GM18909 (cell line): ENCODE measurements around the gene CDK5RAP2.

ENCODE experiments used
- ATAC-seq: cut with Tn5 transposase; IDR thresholded peaks from one replicate; pipeline ENCODE4 v1.9.1; 2021; ENCODE audit warnings: mild to moderate bottlenecking; ENCODE audit not compliant: unreplicated experiment, poor library complexity

The CDK5RAP2 gene

DNA sequence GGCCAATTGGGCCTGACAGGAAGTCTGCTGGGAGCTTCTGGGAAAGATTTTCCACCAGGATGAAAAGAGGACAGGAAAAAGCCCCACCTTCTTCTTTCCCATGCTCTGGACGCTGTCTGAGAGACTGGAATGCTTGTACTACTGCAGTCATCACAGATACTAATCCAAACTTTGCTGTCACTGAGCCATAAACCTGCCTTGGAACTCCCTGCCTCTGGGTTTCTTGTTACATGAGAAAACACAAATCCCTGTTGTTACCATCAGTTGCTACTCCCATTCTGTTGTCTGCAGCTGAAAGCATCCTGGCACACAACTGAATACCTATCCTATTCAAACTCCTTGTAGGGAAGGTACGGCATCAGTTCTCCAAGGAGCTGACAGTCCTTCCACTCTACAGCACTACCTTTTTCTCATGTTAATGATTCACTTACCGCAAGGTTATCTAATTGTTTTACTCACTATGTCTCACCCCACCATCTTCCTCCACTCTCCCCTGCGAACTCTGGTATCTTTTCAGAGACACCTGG, 167.5 kb downstream of the CDK5RAP2 start:
- ATAC-seq, result no peak

DNA sequence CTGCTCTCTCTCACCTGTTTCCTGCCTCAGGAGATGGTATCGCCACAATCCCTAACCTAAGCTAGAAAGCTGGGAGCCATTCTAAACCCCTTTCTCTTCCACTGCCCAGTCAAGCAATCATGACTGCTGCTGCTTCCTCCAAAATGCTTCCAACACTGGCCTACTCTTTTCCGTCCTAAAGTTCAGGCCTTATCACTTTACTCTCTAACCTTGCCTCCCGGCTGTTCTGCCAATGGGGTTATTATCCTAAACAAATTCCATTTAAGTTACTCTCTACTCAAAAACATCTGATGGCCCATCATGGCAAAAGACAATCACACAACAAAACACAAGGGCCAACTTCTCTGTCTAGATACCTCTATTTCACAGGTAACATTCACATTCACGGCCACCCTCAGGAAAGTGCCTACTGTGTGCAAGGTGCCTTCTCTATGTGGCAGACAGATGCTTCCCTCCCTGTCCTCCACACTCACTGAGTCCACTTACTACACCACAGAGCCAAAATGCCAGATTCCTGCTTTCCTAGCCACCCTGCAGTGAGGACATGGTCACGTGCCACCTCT, 168.0 kb downstream of the CDK5RAP2 start:
- no peak for ATAC-seq

DNA sequence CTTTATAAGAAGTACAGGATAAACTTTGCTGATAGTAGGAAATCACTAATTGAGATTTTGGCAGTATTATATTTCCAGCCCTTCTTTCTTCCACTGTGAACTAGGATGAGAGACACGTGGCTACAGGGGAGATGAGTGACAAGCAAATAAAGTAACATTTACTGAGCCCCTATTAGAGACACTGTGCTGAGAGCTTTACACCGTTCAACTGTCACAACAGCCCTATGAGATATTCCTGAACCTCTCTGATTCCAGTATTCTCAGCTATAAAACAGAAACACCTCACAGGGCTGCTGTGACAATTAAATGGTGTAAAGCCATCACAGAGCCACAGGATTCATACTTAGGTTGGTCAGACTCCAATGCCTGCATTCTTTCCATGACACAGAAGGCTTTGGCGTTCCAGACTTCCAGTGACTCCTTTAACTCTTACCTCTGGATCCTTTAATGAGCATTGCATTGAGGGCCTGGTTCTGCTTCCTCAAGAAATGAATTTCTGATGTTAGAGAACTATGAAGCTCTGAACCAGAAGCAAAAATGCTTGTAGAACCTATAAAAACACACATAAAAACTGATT, 169.0 kb downstream of the CDK5RAP2 start:
- ATAC-seq, result no peak

DNA sequence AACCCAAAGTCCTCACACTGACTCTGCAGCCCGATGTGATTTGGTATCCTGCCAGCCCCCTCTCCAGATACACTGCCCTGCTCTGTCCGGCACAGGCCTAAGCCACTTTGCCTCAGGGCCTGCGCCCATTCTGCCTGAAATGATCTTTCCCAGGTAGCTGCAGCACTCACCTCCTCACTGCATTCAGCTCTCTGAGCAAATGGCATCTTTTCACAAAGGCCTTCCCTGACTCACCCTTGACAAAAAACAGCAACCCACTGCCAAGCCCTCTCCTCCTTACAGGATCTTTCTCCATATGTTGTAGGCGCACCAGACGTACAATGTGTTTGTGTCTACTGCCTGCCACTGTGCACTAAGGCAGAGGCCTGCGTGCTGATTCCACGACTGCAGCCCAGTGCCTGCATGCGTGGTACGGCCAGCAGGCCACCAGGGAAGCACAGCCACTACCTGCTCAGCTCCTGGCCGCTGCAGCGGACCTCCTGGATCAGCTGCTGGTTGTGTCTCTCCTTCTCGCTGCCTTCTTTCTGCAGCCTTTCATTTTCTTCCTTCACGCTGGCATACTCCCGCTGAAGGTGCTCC, 171.2 kb downstream of the CDK5RAP2 start:
- ATAC-seq, result no peak

DNA sequence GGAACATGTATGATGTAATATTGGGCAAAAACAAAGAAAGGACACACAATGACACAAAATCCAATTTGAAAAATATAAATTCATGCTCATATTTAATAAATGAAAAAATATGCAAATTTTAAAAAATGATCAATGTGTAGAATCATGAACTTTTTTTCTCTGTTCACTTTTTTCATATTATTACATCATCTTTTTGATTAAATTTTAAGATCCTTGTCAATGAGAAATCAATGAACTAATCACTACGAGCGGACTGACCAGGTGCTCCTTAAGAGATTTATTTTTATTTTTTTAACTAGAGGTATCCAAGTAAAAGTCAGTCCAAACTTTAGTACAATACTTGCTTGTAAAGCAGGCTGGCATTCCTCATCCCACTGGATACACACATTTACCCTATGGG, 174.1 kb downstream of the CDK5RAP2 start:
- no peak for ATAC-seq

DNA sequence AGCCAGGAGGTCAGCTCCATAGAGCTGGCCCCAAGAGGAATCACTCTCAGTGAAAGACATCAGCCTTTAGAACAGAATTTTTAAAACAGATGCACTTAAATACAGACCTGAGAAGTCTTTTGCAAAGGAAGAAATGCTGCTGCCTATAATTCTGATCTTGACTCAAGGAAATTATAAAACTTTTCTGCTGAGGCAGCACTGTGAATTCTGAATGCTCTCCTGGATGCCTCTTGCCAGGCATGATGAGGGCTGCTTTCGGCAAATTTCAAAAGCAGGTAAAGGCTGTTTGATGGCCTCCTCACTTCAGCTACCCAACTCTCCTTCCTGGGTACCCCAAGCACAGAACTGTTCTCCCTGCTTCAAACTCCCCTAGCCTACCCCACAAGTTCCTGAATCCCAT, 174.8 kb downstream of the CDK5RAP2 start:
- ATAC-seq, result no peak

DNA sequence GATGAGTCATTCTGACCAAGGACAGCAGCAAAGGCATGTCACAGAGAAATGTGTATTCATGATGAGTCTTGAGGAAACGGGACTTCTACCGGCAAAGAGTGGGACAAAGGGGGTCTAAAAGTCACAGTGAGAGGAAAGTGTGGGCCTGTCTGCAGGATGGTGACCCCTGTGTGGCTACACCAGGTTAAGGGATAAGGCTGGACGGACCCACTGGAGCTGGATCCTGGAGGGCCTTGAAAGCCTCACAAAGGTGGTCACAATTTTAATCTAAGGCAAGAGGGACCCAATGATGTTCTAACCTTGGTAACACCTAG, 176.5 kb downstream of the CDK5RAP2 start:
- ATAC-seq, result no peak

DNA sequence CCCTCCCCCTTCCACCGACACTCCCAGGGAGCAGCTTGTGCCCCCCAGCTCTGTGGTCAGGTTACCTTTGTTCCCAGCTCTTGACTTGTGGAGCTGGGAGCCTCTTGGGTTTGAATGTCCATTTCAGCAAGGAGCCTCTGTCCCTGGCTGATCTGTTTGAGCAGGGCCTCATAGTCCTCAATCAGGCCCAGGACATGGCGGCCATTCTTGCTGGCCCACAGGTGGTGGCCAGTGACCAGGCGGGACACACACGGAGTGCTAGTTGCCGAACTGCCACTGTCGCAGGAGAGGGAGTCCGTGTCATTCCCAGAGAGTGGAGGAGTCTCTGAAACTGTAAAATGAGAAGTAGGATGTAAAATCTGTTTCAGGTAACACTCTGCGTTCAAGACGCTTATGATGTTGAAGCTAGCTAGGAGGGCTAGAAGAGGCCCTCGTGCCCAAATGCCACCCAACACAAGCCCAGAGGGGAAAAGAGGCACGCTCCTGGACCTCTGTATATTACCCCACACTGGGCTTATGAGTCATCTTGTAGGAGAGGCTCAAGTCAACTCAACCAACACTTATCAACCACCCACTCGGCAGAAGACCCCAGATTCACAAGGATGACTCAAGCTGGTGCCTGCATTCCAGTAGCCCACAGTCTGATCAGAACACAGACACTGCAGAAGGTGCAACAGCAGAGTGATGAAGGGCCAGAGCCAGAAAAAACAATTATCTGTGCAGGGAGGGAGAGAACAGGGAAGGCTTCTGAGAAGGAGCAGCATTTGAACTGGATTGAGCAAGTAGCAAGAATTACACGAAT, 177.0 kb downstream of the CDK5RAP2 start:
- no peak for ATAC-seq

DNA sequence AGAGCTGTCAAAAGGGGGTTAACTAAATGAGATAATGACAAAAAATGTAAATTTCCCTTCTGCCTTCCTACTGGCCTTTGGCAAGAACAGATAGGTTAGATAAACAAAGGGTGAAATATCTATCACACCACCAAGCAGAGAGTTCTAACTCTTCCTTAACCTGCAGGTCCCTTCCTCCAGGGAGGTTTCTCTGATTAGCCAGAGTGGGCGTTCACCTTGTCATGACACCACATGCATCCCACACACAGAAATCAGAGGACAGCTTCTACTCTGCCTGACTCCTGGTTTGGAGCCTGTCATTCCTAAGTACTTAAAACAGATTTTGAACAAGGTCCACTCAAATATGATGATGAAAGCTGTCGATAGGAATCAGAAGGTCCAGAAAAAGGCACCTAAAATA, 180.0 kb downstream of the CDK5RAP2 start:
- no peak for ATAC-seq

DNA sequence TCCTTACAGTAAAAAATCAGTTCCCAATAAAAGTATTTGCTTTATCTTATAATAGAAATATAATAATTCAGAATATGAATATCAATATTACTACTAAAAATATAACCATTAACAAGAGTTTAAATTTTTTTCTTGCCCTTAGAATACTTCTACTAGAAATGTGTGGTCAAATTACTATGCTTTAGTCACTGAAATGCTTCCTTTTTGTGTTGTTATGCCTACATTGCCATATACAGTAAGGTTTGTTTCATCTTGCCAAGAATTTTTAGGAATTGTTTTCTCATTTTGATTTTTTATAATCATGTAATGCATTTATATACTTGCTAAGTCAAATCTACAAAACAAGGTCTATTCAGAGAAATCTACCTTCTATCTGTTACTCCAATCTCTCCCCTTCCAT, 181.7 kb downstream of the CDK5RAP2 start:
- no peak for ATAC-seq

DNA sequence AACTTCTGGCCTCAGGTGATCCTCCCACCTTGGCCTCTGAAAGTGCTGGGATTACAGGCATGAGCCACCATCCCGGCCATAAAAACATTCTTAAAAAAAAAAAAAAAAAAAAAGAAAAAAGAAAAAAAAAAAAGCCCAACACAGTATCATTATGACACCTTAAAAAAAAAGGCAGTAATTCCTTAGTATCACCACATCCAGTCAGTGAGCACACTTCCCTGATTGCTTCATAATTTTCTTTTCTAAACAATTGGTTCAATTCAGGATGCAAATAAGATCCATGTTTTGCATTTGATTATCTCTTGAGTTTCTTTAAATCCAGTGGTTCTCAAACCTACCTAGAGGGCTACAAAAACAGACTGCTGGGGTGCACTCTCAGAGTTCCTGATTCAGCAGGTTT, 182.5 kb downstream of the CDK5RAP2 start:
- no peak for ATAC-seq

DNA sequence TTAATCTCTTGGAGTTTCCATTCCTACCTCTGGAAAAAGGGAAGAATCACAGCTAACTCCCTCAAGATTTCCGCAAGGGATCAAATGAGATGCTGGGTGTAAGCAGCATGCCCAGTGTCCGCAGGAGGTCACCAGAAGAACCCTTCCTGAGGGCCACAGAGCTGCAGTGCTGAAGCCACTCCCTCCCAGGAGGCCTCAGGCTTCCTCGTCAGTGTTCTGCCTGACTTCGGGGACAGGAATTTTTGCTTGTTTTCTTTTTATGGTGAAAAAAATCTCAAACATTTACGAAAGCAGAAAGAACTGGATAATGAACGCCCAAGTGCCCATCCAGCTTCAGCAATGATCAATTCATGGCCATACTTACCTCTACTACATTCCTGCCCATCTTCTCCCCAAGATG, 183.0 kb downstream of the CDK5RAP2 start:
- ATAC-seq, result no peak

DNA sequence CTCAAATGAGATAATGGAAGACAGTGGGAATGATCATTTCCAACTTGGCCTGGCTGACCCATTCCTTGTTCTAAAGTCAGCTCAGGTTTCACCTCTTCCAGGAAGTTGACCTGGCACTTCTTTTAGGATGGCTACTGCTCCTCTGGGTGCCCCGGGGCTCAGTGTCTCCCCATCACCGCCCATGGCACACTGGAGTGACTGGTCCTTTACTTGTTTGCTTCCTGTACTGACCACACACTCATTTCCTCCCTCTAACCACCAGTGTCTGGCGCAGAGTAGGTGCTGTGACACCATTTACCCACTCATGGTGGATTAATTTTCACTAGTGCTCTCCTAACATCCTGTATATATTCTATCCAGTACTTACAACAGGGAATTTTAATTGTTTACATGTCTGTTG, 183.5 kb downstream of the CDK5RAP2 start:
- ATAC-seq, result no peak

DNA sequence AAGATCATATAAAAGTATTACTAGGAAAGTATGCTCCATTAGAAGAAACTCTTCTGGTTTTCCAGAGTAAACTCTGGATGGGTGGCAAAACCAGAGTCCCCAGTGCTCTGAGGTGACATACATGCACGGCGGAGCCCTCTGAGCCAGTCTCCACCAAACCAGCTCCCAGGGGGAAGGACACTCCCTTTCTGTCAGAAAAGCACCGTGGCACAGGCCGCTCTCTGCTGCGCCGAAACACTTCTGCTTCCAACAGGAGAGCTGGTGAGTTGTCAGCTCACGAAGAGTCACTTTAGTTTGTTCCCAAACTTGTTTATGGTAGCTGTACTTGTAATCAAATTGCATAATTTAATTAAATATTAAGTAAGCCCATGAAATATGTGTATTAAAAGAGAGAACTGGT, 184.6 kb downstream of the CDK5RAP2 start:
- no peak for ATAC-seq

DNA sequence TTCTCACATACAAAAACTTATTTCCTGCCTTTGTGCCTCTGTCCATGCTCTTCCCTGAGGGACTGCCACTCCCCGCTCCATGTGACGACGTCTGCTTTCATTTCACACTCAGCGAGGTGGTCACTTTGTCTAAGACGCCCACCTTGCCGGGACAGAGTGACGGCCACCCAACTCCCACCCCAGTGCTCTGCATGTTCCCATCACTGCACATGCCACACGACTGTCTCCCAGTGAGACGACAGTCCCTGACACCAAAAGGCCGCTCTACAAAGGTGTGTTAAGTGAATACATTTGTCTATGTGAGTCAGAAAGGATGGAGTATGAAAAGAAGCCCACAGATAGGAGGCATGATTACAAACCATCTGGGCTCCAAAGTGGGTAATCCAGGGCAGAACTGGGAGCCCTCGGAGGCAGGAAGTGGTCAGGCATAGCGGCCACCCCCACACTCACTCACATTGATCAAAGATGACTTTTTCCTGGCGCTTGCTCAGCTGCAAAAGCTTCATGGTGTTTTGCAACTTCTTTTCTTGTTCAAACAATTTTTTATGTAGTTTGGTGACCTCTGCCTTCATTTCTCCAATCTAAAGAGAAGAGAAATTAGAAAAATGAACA, 185.8 kb downstream of the CDK5RAP2 start:
- ATAC-seq, result no peak

DNA sequence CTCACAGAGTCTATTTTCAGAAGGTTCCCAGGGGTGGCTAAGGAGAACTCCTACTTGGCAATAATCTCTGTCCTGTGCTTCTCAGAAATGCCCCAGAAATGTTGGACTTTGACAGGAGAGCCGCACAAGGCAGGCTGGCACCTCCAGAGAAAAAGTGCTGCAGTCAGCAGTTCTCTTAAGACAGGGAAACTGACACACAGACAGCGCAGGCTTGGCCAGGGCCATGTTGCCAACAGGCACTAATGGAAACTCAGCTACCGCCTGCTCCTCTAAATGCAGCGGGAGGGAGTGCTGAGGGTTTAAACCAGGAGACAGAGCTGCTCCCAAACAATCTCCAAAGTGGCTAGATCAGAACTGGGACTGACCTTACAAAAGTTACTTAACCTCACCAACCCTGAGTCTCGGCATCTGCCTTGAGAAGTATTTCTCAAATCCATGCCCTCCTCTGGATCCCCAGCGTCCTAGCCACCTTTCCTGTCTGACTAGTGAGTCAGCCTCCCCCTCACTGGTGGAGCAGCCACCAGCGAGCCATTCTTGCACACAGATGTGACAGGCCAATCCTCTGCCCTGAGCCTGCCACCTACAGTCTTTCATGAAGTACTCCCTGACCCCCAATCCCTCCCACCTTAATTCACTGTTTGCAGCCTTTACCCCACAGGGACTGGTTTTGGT, 186.4 kb downstream of the CDK5RAP2 start:
- ATAC-seq, result no peak

DNA sequence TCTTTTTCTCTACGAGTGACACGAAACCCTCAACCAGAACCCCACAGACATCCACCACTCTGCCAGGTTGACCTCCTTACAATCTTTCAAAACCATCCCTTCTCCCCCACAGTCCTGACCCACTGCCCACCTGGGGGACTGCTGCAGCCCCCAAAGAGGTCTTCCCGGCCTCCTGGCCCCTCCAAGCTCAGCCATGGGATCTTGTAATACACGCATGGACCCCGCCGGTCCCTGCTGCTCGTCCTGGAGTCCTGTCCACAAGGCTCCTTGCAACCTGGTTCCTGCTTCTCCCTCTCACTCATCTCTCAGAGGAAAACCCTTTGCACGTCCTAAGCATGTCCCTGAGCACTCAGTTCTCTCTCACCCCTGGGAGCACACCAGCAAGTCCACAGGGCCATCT, 187.3 kb downstream of the CDK5RAP2 start:
- ATAC-seq, result no peak

DNA sequence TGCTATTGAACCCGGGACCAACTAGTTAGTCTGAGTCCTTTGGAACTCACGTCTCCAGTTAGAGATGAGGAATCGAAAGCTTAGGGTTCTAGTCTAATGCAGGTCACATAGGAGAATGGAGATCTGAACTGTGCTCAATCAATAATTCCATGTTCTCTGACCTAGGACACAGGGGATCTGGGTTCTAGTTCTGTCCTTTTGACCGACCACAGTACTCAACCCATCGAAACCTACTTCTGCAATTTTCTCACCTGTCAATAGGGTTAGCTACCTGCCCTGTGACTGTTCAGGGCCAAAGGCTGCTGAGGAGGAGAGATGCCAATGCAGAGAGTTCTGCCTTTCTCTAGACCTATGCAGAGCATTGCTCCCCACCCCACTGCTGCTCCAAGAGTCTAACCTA, 187.7 kb downstream of the CDK5RAP2 start:
- no peak for ATAC-seq

DNA sequence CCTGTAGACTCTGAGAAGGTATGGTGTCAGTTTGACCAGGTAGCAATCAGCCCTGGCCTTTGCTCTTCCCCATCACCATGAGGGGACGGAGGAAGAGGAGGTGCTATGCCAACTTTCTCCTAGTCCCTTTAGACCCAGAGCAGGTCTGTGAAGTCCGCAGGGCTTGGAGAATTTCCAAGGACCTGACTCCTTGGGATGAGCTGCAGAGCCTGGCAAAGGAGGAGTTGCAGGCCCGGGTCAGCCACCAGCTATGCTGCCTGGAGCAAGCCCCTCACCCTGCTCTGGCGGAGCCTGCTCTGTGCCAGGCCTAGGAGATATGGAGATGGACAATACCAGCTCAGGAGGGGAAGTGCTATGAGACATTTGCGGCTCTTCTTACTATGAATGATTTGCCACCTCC, 188.3 kb downstream of the CDK5RAP2 start:
- no peak for ATAC-seq

DNA sequence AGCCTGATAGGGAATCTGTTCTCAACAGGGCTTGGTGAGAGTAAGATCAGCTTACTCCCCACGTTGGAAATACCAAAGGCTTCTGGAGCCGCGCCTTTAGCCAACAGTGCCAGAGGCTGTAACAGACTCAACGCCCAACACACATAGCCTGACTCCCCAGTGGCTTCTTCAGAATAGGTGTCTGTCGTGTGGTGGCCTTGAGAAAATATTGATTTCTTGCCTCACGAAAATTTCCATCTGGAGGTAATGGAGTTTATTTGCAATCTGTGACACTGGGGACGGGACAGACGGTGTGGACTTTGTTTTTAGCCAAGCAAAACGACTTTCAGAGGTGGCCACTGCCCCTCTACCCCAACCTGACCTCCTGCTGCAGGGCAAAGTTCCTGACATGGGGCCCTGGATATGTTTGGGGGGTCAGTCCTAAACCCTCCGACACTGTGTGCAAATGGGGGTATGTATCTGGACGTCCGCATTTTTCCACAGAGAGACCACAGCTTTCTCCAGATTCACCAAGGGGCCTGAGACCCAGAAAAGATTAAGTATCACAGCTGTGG, 189.3 kb downstream of the CDK5RAP2 start:
- no peak for ATAC-seq
